Measurements from ENCODE around the gene DCDC2C.

DCDC2C gene

DNA sequence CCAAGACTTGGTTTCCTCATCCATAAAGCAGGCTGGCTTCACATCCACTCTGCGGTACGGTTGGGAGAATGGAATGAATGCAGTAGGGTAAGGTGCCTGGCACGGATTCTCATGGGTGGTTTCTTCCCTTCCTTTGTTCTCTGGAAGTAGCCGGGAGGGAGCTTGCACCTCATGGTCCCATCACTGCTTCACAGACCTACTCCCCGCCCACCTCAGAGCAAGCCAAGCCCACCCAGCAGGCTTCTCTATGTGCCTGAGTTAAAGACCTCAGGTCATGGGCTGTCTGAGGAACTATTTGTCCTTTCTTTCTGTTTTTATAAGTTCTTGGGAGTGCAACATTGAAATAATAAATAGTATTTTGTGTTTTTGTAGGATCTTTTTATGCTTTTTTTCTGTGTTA is 3.5 kb downstream of the DCDC2C start:
- H3K9me3 ChIP-seq (ENCODE audit: insufficient read depth, low read depth, low read length): no peaks in the 10 kb centered on the region
- H3K4me1 ChIP-seq (ENCODE audit: insufficient read depth, low read length, poor library complexity, severe bottlenecking): no peaks in the 10 kb centered on the region
- no peaks in the 10 kb centered on the region for H3K9me2 ChIP-seq (replicated peaks; ENCODE audit: low read depth, low read length)
- TF ChIP-seq CTCF (conservative IDR thresholded peaks at IDR 0.05; ENCODE audit: low read length) (no peak), EZH2phosphoT487 (IDR thresholded peaks at IDR 0.05; ENCODE audit: borderline replicate concordance) (no peak)
- no peak overlapping the region for H2AFZ ChIP-seq (ENCODE audit: low read length)
- no peak overlapping the region for H3K4me3 ChIP-seq (ENCODE audit: low read length, poor library complexity, severe bottlenecking)
- H3K36me3 ChIP-seq (ENCODE audit: insufficient read depth, low read length): no peaks in the 10 kb centered on the region
- no peak overlapping the region for H3K9ac ChIP-seq (ENCODE audit: low read depth, low read length, poor library complexity, severe bottlenecking)
- H4K20me1 ChIP-seq (ENCODE audit: insufficient read depth, low read length, poor library complexity, severe bottlenecking): no peaks in the 10 kb centered on the region
- H3K27me3 ChIP-seq (ENCODE audit: insufficient read depth, low read length, poor library complexity, severe bottlenecking): no peaks in the 10 kb centered on the region
- no peak overlapping the region for H3K4me2 ChIP-seq (ENCODE audit: low read depth, low read length, poor library complexity, severe bottlenecking)
- H3F3A ChIP-seq (ENCODE audit: low read depth): no peaks in the 10 kb centered on the region
- H3K79me2 ChIP-seq (ENCODE audit: insufficient read depth, low read length): no peaks in the 10 kb centered on the region

- Histone ChIP-seq H3K27me3 (ENCODE audit: insufficient read depth, low read length, poor library complexity, severe bottlenecking) (no peaks in the 10 kb centered on the region), H3K9me3 (ENCODE audit: insufficient read depth, low read depth, low read length) (no peaks in the 10 kb centered on the region), H3K79me2 (ENCODE audit: insufficient read depth, low read length) (no peaks in the 10 kb centered on the region), H3K9ac (ENCODE audit: low read depth, low read length, poor library complexity, severe bottlenecking) (no peak overlapping the region), H3K9me2 (replicated peaks; ENCODE audit: low read depth, low read length) (no peaks in the 10 kb centered on the region), H3F3A (ENCODE audit: low read depth) (no peaks in the 10 kb centered on the region), H3K4me3 (ENCODE audit: low read length, poor library complexity, severe bottlenecking) (no peak overlapping the region), H3K4me2 (ENCODE audit: low read depth, low read length, poor library complexity, severe bottlenecking) (no peak overlapping the region), H2AFZ (ENCODE audit: low read length) (no peak overlapping the region), H4K20me1 (ENCODE audit: insufficient read depth, low read length, poor library complexity, severe bottlenecking) (no peaks in the 10 kb centered on the region), H3K4me1 (ENCODE audit: insufficient read depth, low read length, poor library complexity, severe bottlenecking) (no peaks in the 10 kb centered on the region), H3K36me3 (ENCODE audit: insufficient read depth, low read length) (no peaks in the 10 kb centered on the region)
- TF ChIP-seq CTCF (conservative IDR thresholded peaks at IDR 0.05; ENCODE audit: low read length) (no peak), EZH2phosphoT487 (IDR thresholded peaks at IDR 0.05; ENCODE audit: borderline replicate concordance) (no peak)
Observed at GRCh38 chr2:3708576-3708975, 5.2 kb downstream of the DCDC2C start.

- Histone ChIP-seq H3K79me2 (ENCODE audit: insufficient read depth, low read length) (no peaks in the 10 kb centered on the region), H3K27me3 (ENCODE audit: insufficient read depth, low read length, poor library complexity, severe bottlenecking) (no peaks in the 10 kb centered on the region), H2AFZ (ENCODE audit: low read length) (no peak overlapping the region)
Observed at GRCh38 chr2:3709225-3709624, 5.8 kb downstream of the DCDC2C start.

More at GRCh38 chr2:3709225-3709624, 5.8 kb downstream of the DCDC2C start:
- H4K20me1 ChIP-seq (ENCODE audit: insufficient read depth, low read length, poor library complexity, severe bottlenecking): no peaks in the 10 kb centered on the region
- H3K36me3 ChIP-seq (ENCODE audit: insufficient read depth, low read length): no peaks in the 10 kb centered on the region
- no peak for TF ChIP-seq EZH2phosphoT487 (IDR thresholded peaks at IDR 0.05; ENCODE audit: borderline replicate concordance)
- TF ChIP-seq CTCF (conservative IDR thresholded peaks at IDR 0.05; ENCODE audit: low read length): no peak
- H3K9me2 ChIP-seq (replicated peaks; ENCODE audit: low read depth, low read length): no peaks in the 10 kb centered on the region
- H3F3A ChIP-seq (ENCODE audit: low read depth): no peaks in the 10 kb centered on the region
- no peaks in the 10 kb centered on the region for H3K4me1 ChIP-seq (ENCODE audit: insufficient read depth, low read length, poor library complexity, severe bottlenecking)
- no peak overlapping the region for H3K4me2 ChIP-seq (ENCODE audit: low read depth, low read length, poor library complexity, severe bottlenecking)
- no peak overlapping the region for H3K9ac ChIP-seq (ENCODE audit: low read depth, low read length, poor library complexity, severe bottlenecking)
- no peaks in the 10 kb centered on the region for H3K9me3 ChIP-seq (ENCODE audit: insufficient read depth, low read depth, low read length)
- H3K4me3 ChIP-seq (ENCODE audit: low read length, poor library complexity, severe bottlenecking): no peak overlapping the region
